ENCODE measurements around the gene SLC39A13.
"Not testable (repeated sequence)": the region's sequence is repeated elsewhere in the genome, so short reads cannot be mapped to it uniquely, and the experiment has no call there.

GRCh38 chr11:47454258-47454671 lies 45.9 kb downstream of the SLC39A13 start:
- TF ChIP-seq CTCF (IDR thresholded peaks at IDR 0.05), result peak; percentile 48 to 94 (median 76)
- TF ChIP-seq POLR2A (IDR thresholded peaks at IDR 0.05), result not testable (repeated sequence)

All from thyroid gland (tissue), 4 donors.